ENCODE measurements around the gene YKT6.

- no peak for TF ChIP-seq CTCF (IDR thresholded peaks at IDR 0.05; ENCODE audit: extremely low read depth in 1 of 2, insufficient read depth in 1 of 2, low read depth in 1 of 2, low read length in 2 of 2)
- TF ChIP-seq POLR2A (IDR thresholded peaks at IDR 0.05; ENCODE audit: low read depth, low read length) = no peak
- TF ChIP-seq POLR2AphosphoS5 (IDR thresholded peaks at IDR 0.05; ENCODE audit: insufficient read depth, low read depth, low read length) = no peak
- TF ChIP-seq GATA2 (IDR thresholded peaks at IDR 0.05; ENCODE audit: insufficient read depth, insufficient read length, low read depth, low read length) = no peak
- no peak for TF ChIP-seq MYC (IDR thresholded peaks at IDR 0.05; ENCODE audit: low read depth, low read length)
Observed at GRCh38 chr7:44222776-44223261, 22.0 kb downstream of the YKT6 start.

Measured in endothelial cell of umbilical vein (primary cell).